ENCODE measurements around the gene PTGDS. TPM values are rescaled to one million over a fixed set of nuclear protein-coding genes. Genes with fewer than 3 reads are reported as not detected.

The PTGDS gene
- total and polyA plus RNA-seq, 9 of the 15 experiments (the other 6 are each of a cell fraction or from before 2014, with no cell fraction given), result 0.46 to 7.1 (median 2.0) TPM

- Histone ChIP-seq H3K9me3 (replicated peaks; ENCODE audit: control insufficient read depth, insufficient read depth, low read depth, low read length) (no peaks in the 10 kb centered on the region), H3K36me3 (ENCODE audit: control insufficient read depth, insufficient read depth, low read length) (no peaks in the 10 kb centered on the region), H3K9me1 (ENCODE audit: control insufficient read depth, insufficient read depth, low read length) (no peaks in the 10 kb centered on the region), H3K27me3 (ENCODE audit: control insufficient read depth in 2 of 2, insufficient read depth in 2 of 2, low read length in 2 of 2) (no peaks in the 10 kb centered on the region), H3K9ac (ENCODE audit: insufficient read depth in 1 of 2, low read depth in 2 of 2, low read length in 2 of 2) (peak overlapping the region in 1 of 2 experiments; percentile 52; a peak in 2 of 4 replicates), H3K79me2 (ENCODE audit: control insufficient read depth, insufficient read depth, low read length) (no peaks in the 10 kb centered on the region), H4K20me1 (replicated peaks; ENCODE audit: control insufficient read depth, insufficient read depth, low read length) (0 out of 2 replicates have a peak, but pooled peaks cover 5% of the 10 kb centered on the region), H3K4me2 (ENCODE audit: insufficient read depth, low read length) (no peak overlapping the region), H3K4me1 (replicated peaks in 1 of 2; ENCODE audit: control insufficient read depth in 2 of 2, insufficient read depth in 2 of 2, low read length in 2 of 2) (peaks cover 4 to 85% of the 10 kb centered on the region in 2 experiments; a peak in 4 of 5 replicates), H3K27ac (ENCODE audit: extremely low read depth, low read depth, low read length) (no peak overlapping the region), H2AFZ (ENCODE audit: low read depth, low read length) (no peak overlapping the region), H3K4me3 (no peak overlapping the region)
- TF ChIP-seq ZNF212 (CRISPR knock-in tag; IDR thresholded peaks at IDR 0.05) (no peak), GTF2A2 (tag; IDR thresholded peaks at IDR 0.05) (no peak), NFATC3 (IDR thresholded peaks at IDR 0.05) (no peak), ZNF431 (CRISPR knock-in tag; IDR thresholded peaks at IDR 0.05) (no peak), POLR2G (IDR thresholded peaks at IDR 0.05; ENCODE audit: low read depth, low read length) (0 out of 2 replicates have a peak, but pooled peaks have one; percentile 21), HLTF (IDR thresholded peaks at IDR 0.05) (no peak), NCOA2 (IDR thresholded peaks at IDR 0.05; ENCODE audit: partially characterized antibody in 2 of 2) (no peak), MED1 (CRISPR knock-in tag; IDR thresholded peaks at IDR 0.05; ENCODE audit: borderline replicate concordance) (0 out of 2 replicates have a peak, but pooled peaks have one; percentile 30)
- in situ Hi-C loops (cut with MboI), result no loop called here
- ATAC-seq (no peak), FAIRE-seq (no peak), DNase-seq (ENCODE audit: extremely low read depth in 1 of 4, low spot score in 3 of 4) (no peak)
- no TSS peak for BruUV-seq (replicated peaks)
- ChIA-PET POLR2A (no interaction called here), CTCF (ENCODE audit: low intra/inter-chr PET ratio) (no interaction called here)
- 45% methylated on average over 22 of the region's 32 CpGs for WGBS (ENCODE audit: insufficient coverage, low coverage, missing lambda C conversion rate)
- intact Hi-C loops (cut with micrococcal nuclease), result no loop called here
Measured at GRCh38 chr9:137020771-137021567, 43.7 kb downstream of the PTGDS start.
